Measurements from ENCODE around the gene C17orf107. TPM values are rescaled to one million over a fixed set of nuclear protein-coding genes. Genes with fewer than 3 reads are reported as not detected.

Gene C17orf107
- total RNA-seq, 2 donors from 2014 or later, result 1.3 to 2.3 TPM

- Mint-ChIP-seq H3K9me3 (no peaks in the 10 kb centered on the region), H3K27ac (no peak overlapping the region), H3K4me1 (ENCODE audit: low read depth in 2 of 2) (peaks cover 0 to 8% of the 10 kb centered on the region in 2 donors), H3K4me3 (no peak overlapping the region), H3K27me3 (no peaks in the 10 kb centered on the region), H3K36me3 (no peaks in the 10 kb centered on the region)
- ATAC-seq (no peak), DNase-seq (ENCODE audit: low spot score) (no peak)
Measured at GRCh38 chr17:4887581-4887980, 11.8 kb upstream of the C17orf107 start.

GRCh38 chr17:4891411-4892410 is 7.6 kb upstream of the C17orf107 start:
- no peaks in the 10 kb centered on the region for H3K36me3 Mint-ChIP-seq
- ATAC-seq (no peak), DNase-seq (ENCODE audit: low spot score) (no peak)
- no peaks in the 10 kb centered on the region for H3K9me3 Mint-ChIP-seq
- no peaks in the 10 kb centered on the region for H3K27me3 Mint-ChIP-seq
- no peak overlapping the region for H3K27ac Mint-ChIP-seq
- H3K4me3 Mint-ChIP-seq, result no peak overlapping the region
- peaks cover 0 to 4% of the 10 kb centered on the region in 2 donors for H3K4me1 Mint-ChIP-seq (ENCODE audit: low read depth in 2 of 2)

GRCh38 chr17:4892499-4893221 is 6.7 kb upstream of the C17orf107 start:
- no peak overlapping the region for H3K27ac Mint-ChIP-seq

GRCh38 chr17:4893272-4893671 is 6.1 kb upstream of the C17orf107 start:
- DNase-seq (ENCODE audit: low spot score), result peak; percentile 8
- no peak overlapping the region for H3K4me3 Mint-ChIP-seq
- peaks cover 0 to 4% of the 10 kb centered on the region in 2 donors for H3K4me1 Mint-ChIP-seq (ENCODE audit: low read depth in 2 of 2)
- no peaks in the 10 kb centered on the region for H3K36me3 Mint-ChIP-seq
- H3K27me3 Mint-ChIP-seq, result no peaks in the 10 kb centered on the region
- no peak for ATAC-seq
- no peaks in the 10 kb centered on the region for H3K9me3 Mint-ChIP-seq
- no peak overlapping the region for H3K27ac Mint-ChIP-seq

More at GRCh38 chr17:4892499-4893221, 6.7 kb upstream of the C17orf107 start:
- H3K36me3 Mint-ChIP-seq, result no peaks in the 10 kb centered on the region
- H3K27me3 Mint-ChIP-seq, result no peaks in the 10 kb centered on the region
- no peaks in the 10 kb centered on the region for H3K9me3 Mint-ChIP-seq
- H3K4me1 Mint-ChIP-seq (ENCODE audit: low read depth in 2 of 2), result peaks cover 0 to 4% of the 10 kb centered on the region in 2 donors
- ATAC-seq (no peak), DNase-seq (ENCODE audit: low spot score) (no peak)
- no peak overlapping the region for H3K4me3 Mint-ChIP-seq

GRCh38 chr17:4893721-4894560 is 5.4 kb upstream of the C17orf107 start:
- H3K36me3 Mint-ChIP-seq, result no peaks in the 10 kb centered on the region

GRCh38 chr17:4895121-4895520 is 4.2 kb upstream of the C17orf107 start:
- no peak overlapping the region for H3K27ac Mint-ChIP-seq
- ATAC-seq (no peak), DNase-seq (ENCODE audit: low spot score) (no peak)
- H3K9me3 Mint-ChIP-seq, result no peaks in the 10 kb centered on the region
- peaks cover 7 to 12% of the 10 kb centered on the region in 2 donors for H3K4me1 Mint-ChIP-seq (ENCODE audit: low read depth in 2 of 2)
- H3K36me3 Mint-ChIP-seq, result no peaks in the 10 kb centered on the region
- H3K27me3 Mint-ChIP-seq, result no peaks in the 10 kb centered on the region
- H3K4me3 Mint-ChIP-seq, result no peak overlapping the region

More at GRCh38 chr17:4893721-4894560, 5.4 kb upstream of the C17orf107 start:
- ATAC-seq (no peak), DNase-seq (ENCODE audit: low spot score) (peak; percentile 51)
- Mint-ChIP-seq H3K27me3 (no peaks in the 10 kb centered on the region), H3K4me1 (ENCODE audit: low read depth in 2 of 2) (peaks cover 0 to 8% of the 10 kb centered on the region in 2 donors), H3K4me3 (no peak overlapping the region), H3K9me3 (no peaks in the 10 kb centered on the region), H3K27ac (no peak overlapping the region)

- no peaks in the 10 kb centered on the region for H3K9me3 Mint-ChIP-seq
- H3K4me3 Mint-ChIP-seq, result no peak overlapping the region
- no peak for ATAC-seq
- no peaks in the 10 kb centered on the region for H3K27me3 Mint-ChIP-seq
- peak; percentile 23 for DNase-seq (ENCODE audit: low spot score)
- H3K27ac Mint-ChIP-seq, result no peak overlapping the region
- H3K36me3 Mint-ChIP-seq, result no peaks in the 10 kb centered on the region
- peaks cover 10 to 14% of the 10 kb centered on the region in 2 donors for H3K4me1 Mint-ChIP-seq (ENCODE audit: low read depth in 2 of 2)
Measured at GRCh38 chr17:4895657-4896331, 3.5 kb upstream of the C17orf107 start.

GRCh38 chr17:4896332-4897197 is 2.8 kb upstream of the C17orf107 start:
- peaks cover 11 to 19% of the 10 kb centered on the region in 2 donors for H3K4me1 Mint-ChIP-seq (ENCODE audit: low read depth in 2 of 2)

GRCh38 chr17:4897198-4897687 is 2.1 kb upstream of the C17orf107 start:
- H3K9me3 Mint-ChIP-seq, result no peaks in the 10 kb centered on the region
- no peaks in the 10 kb centered on the region for H3K27me3 Mint-ChIP-seq
- no peak for ATAC-seq
- peak; percentile 2 for DNase-seq (ENCODE audit: low spot score)
- peaks cover 12 to 23% of the 10 kb centered on the region in 2 donors for H3K4me1 Mint-ChIP-seq (ENCODE audit: low read depth in 2 of 2)
- H3K4me3 Mint-ChIP-seq, result no peak overlapping the region
- H3K27ac Mint-ChIP-seq, result no peak overlapping the region
- no peaks in the 10 kb centered on the region for H3K36me3 Mint-ChIP-seq

More at GRCh38 chr17:4896332-4897197, 2.8 kb upstream of the C17orf107 start:
- Mint-ChIP-seq H3K27ac (no peak overlapping the region), H3K9me3 (no peaks in the 10 kb centered on the region), H3K36me3 (no peaks in the 10 kb centered on the region), H3K27me3 (no peaks in the 10 kb centered on the region), H3K4me3 (no peak overlapping the region)
- DNase-seq (ENCODE audit: low spot score), result peak; percentile 57
- no peak for ATAC-seq

GRCh38 chr17:4897785-4898184 is 1.6 kb upstream of the C17orf107 start:
- ATAC-seq (no peak), DNase-seq (ENCODE audit: low spot score) (no peak)
- no peaks in the 10 kb centered on the region for H3K27me3 Mint-ChIP-seq
- peaks cover 18 to 28% of the 10 kb centered on the region in 2 donors for H3K4me1 Mint-ChIP-seq (ENCODE audit: low read depth in 2 of 2)
- no peaks in the 10 kb centered on the region for H3K9me3 Mint-ChIP-seq
- no peaks in the 10 kb centered on the region for H3K36me3 Mint-ChIP-seq
- peak overlapping the region; percentile 58 for H3K4me3 Mint-ChIP-seq
- H3K27ac Mint-ChIP-seq, result peak overlapping the region in 1 of 2 donors; percentile 65

- DNase-seq (ENCODE audit: low spot score) (no peak), ATAC-seq (no peak)
- H3K4me3 Mint-ChIP-seq, result peak overlapping the region; percentile 58
- H3K27me3 Mint-ChIP-seq, result no peaks in the 10 kb centered on the region
- peaks cover 24 to 34% of the 10 kb centered on the region in 2 donors for H3K4me1 Mint-ChIP-seq (ENCODE audit: low read depth in 2 of 2)
- H3K36me3 Mint-ChIP-seq, result no peaks in the 10 kb centered on the region
- peak overlapping the region in 1 of 2 donors; percentile 65 for H3K27ac Mint-ChIP-seq
- H3K9me3 Mint-ChIP-seq, result no peaks in the 10 kb centered on the region
Measured at GRCh38 chr17:4898351-4898750, 985 bp upstream of the C17orf107 start.

GRCh38 chr17:4898927-4899326 is 409 bp upstream of the C17orf107 start:
- DNase-seq (ENCODE audit: low spot score), result no peak
- Mint-ChIP-seq H3K36me3 (no peaks in the 10 kb centered on the region), H3K4me1 (ENCODE audit: low read depth in 2 of 2) (peaks cover 26 to 38% of the 10 kb centered on the region in 2 donors), H3K4me3 (peak overlapping the region; percentile 58), H3K27me3 (no peaks in the 10 kb centered on the region), H3K9me3 (no peaks in the 10 kb centered on the region), H3K27ac (peak overlapping the region in 1 of 2 donors; percentile 68)
- no peak for ATAC-seq
